LNCaP clone FGC (cell line): ENCODE results near the gene SRGAP3.

Source experiments
- DNase-seq: peaks from one replicate; pipeline ENCODE4 v3.0.0-alpha.2; 2011; ENCODE audit warnings: low read depth
- H3K4me3 ChIP-seq: 2 replicates; pipeline ENCODE4 v1.5.1; 2011; ENCODE audit warnings: mild to moderate bottlenecking, low read depth, low read length, control low read depth
- TF ChIP-seq, protein P1 (sequence below): IDR thresholded peaks from 2 replicates; pipeline ENCODE4 v1.5.1; 2012; ENCODE audit warnings: mild to moderate bottlenecking; ENCODE audit not compliant: control insufficient read depth, insufficient read depth; ENCODE audit errors: extremely low read depth

SRGAP3 gene

GRCh38 chr3:9238276-9238675, 11.2 kb downstream of the SRGAP3 start:
- TF ChIP-seq, protein P1, sequence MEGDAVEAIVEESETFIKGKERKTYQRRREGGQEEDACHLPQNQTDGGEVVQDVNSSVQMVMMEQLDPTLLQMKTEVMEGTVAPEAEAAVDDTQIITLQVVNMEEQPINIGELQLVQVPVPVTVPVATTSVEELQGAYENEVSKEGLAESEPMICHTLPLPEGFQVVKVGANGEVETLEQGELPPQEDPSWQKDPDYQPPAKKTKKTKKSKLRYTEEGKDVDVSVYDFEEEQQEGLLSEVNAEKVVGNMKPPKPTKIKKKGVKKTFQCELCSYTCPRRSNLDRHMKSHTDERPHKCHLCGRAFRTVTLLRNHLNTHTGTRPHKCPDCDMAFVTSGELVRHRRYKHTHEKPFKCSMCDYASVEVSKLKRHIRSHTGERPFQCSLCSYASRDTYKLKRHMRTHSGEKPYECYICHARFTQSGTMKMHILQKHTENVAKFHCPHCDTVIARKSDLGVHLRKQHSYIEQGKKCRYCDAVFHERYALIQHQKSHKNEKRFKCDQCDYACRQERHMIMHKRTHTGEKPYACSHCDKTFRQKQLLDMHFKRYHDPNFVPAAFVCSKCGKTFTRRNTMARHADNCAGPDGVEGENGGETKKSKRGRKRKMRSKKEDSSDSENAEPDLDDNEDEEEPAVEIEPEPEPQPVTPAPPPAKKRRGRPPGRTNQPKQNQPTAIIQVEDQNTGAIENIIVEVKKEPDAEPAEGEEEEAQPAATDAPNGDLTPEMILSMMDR, result no peak
- no peak overlapping the region for H3K4me3 ChIP-seq
- no peak for DNase-seq

GRCh38 chr3:9233814-9234600, 15.4 kb downstream of the SRGAP3 start:
- DNase-seq, result no peak
- TF ChIP-seq, protein P1, result no peak
- H3K4me3 ChIP-seq, result no peak overlapping the region

- no peak overlapping the region for H3K4me3 ChIP-seq
- DNase-seq, result no peak
- TF ChIP-seq, protein P1, result no peak
Observed at GRCh38 chr3:9233101-9233500, 16.3 kb downstream of the SRGAP3 start.

- DNase-seq, result no peak
- no peak overlapping the region for H3K4me3 ChIP-seq
- TF ChIP-seq, protein P1, result no peak
Observed at GRCh38 chr3:9231937-9232336, 17.5 kb downstream of the SRGAP3 start.

DNA sequence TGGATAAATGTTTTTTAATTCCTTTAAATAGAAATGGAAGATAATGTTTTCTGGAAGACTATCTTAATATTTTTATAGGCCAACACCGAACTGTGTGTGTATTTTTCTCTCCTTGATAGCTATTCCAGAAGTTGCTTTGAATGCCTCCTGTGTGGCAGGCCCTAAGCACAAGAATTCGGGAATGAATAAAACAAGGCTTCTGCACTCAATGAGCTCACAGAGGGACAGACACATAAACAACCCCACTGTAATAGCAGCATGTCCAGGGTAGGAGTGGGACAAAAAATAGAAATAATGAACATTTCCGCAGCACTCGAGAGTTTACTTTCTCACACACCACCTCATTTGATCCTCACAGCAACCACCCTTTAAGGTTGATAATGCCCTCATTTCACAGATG, 18.0 kb downstream of the SRGAP3 start:
- DNase-seq, result no peak
- no peak overlapping the region for H3K4me3 ChIP-seq
- TF ChIP-seq, protein P1, result no peak

- no peak overlapping the region for H3K4me3 ChIP-seq
- TF ChIP-seq, protein P1, result no peak
- no peak for DNase-seq
Observed at GRCh38 chr3:9231006-9231405, 18.4 kb downstream of the SRGAP3 start.

GRCh38 chr3:9230596-9230995, 18.9 kb downstream of the SRGAP3 start:
- TF ChIP-seq, protein P1, result no peak
- no peak overlapping the region for H3K4me3 ChIP-seq
- DNase-seq, result no peak
